HFF-Myc (cell line): ENCODE results near the gene KRTAP5-8.

Experiments
- DNase-seq: peaks from one replicate; pipeline ENCODE4 v3.0.0-alpha.2; 2011; ENCODE audit warnings: low read depth; ENCODE audit errors: extremely low read depth
- H3K4me3 ChIP-seq: replicated peaks from 2 replicates; pipeline ENCODE4 v1.5.1; 2011; ENCODE audit warnings: low read depth, mild to moderate bottlenecking, control low read depth, low read length
- TF ChIP-seq, protein P1 (sequence below): IDR thresholded peaks from 2 replicates; pipeline ENCODE4 v1.5.1; 2012; ENCODE audit warnings: mild to moderate bottlenecking, low read depth, low read length, control low read depth; ENCODE audit errors: missing control alignments

KRTAP5-8 gene

DNA sequence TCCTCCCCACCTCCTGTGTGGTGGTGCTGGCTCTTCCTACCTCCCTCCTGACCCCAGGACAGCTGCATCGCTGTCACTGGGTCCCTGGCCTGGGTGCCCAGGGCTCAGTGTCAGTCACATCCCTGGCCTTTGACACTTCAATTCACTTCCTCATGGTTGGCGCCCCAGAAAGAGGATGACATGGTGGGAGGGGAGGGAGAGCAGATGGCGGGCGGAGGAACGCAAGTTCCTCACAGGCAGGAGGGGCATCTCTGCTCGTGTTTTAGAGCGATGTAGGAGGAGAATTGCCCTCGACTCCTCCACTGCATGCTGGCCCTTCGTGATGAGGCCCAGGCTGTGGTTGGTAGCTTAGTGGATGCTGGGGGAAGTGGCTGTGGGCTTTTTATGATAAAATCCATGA is 45.9 kb upstream of the KRTAP5-8 start:
- no peak overlapping the region for H3K4me3 ChIP-seq
- DNase-seq, result no peak
- TF ChIP-seq, protein P1, sequence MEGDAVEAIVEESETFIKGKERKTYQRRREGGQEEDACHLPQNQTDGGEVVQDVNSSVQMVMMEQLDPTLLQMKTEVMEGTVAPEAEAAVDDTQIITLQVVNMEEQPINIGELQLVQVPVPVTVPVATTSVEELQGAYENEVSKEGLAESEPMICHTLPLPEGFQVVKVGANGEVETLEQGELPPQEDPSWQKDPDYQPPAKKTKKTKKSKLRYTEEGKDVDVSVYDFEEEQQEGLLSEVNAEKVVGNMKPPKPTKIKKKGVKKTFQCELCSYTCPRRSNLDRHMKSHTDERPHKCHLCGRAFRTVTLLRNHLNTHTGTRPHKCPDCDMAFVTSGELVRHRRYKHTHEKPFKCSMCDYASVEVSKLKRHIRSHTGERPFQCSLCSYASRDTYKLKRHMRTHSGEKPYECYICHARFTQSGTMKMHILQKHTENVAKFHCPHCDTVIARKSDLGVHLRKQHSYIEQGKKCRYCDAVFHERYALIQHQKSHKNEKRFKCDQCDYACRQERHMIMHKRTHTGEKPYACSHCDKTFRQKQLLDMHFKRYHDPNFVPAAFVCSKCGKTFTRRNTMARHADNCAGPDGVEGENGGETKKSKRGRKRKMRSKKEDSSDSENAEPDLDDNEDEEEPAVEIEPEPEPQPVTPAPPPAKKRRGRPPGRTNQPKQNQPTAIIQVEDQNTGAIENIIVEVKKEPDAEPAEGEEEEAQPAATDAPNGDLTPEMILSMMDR, result no peak

DNA sequence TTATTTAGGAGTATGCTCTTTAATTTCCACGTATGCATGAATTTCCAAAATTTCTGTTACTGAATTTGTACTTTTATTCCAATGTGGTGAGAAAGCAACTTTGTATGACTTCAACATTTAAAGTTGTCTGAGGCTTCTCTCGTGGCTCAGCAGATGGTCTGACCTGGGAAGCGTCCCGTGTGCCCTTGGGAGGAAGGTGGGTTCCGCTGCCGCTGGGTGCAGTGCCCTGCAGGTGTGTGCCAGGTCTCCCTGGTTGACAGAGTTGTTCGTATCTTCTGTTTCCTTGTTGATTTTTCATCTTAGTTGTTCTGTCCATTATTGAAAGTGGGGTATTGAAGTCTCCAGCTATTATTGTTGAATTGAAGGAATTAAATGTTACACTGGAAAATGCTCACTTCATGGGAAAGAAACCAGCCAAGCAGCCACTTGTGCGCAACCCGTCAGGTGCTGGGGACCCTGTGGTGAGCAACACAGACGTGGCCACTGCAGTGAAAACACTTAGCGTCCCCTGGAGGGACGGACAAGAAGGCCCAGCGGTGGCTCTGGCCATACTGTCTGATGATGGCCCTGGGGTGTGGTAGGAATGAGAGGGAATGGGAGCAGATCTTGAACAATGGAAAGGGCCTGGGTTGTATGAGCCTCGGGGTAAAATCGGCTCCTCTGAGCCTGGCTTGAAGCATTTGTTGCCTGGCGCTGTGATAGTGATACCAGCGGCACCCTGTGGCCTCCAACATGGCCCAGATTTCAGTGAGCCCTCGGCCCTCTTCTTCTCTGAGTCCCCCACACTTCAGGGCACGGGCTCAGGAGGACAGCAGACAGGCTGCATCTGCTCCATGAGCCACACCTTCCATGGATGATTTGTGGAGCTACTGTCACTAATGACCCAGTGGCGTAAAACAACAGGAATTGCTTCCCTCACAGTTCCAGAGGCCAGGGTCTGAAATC is 42.3 kb upstream of the KRTAP5-8 start:
- DNase-seq, result no peak
- TF ChIP-seq, protein P1, result no peak
- H3K4me3 ChIP-seq, result no peak overlapping the region

DNA sequence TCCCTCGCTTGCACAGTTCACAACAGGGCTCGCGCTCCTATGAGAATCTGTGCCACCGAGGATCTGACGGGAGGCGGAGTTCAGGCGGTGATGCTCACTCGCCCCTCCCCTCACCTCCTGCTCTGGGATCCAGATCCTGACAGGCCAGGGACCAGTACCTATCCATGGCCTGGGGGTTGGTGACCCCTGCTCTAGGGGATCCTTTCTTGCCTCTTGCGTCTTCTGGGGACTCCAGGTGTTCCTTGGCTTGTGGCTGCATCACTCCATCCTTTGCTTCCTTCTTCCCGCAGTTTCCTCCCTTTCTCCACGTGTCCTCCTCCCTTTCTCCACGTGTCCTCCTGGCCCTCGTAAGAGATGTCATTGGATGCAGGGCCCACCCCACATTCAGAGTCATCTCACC is 41.4 kb upstream of the KRTAP5-8 start:
- TF ChIP-seq, protein P1, result no peak
- DNase-seq, result no peak

DNA sequence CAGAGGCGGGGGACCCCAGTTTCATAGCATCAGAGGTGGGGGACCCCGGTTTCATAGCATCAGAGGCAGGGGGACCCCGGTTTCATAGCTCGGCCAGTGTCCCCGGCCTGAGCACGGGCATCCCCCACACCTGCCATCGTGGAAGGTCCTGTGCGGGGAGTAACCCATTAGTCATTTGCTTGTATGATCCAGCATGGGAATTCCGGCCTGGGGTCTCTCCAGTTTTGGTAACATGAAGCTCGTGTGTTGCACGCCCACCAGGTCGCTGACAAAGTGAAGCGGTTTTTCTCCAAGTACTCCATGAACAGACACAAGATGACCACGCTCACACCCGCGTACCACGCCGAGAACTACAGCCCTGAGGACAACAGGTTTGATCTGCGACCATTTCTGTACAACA is 39.7 kb upstream of the KRTAP5-8 start:
- no peak overlapping the region for H3K4me3 ChIP-seq
- TF ChIP-seq, protein P1, result no peak
- no peak for DNase-seq

More for the DNA sequence above, 41.4 kb upstream of the KRTAP5-8 start:
- H3K4me3 ChIP-seq, result no peak overlapping the region

DNA sequence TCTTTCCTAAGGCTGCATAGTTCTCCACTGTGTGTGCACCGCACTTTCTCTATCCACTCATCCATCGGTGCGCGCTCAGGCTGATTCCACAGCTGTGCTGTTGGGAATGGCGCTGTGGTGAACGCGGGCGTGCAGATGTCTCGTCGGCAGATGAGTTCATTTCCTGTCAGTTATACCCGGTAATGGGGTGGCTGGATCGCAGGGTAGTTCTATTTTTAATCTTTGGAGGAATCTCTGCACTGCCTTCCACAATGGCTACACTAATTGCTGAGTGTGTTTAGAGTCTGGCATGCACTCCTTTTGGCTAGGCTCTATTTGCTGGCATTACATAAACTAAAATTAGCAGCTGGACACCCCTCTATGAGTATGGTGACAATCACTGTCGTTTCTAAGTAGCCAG is 38.7 kb upstream of the KRTAP5-8 start:
- TF ChIP-seq, protein P1, result no peak
- DNase-seq, result no peak
- no peak overlapping the region for H3K4me3 ChIP-seq

DNA sequence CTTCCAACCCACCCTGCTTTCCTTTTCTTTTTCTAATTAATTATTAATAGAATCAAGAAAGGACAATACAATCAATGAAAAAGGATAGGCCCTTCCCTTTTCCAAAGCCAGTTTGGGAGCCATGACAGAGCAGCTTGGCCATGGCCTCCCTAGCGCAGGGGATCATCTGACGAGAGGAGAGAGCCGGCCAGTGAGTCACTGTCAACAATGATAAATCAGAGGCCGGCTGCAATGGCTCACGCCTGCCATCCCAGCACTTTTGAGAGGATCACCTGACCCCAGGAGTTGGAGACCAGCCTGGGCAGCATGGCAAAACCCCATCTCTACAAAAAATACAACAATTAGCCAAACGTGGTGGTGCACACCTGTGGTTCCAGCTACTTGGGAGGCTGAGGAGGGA is 38.3 kb upstream of the KRTAP5-8 start:
- H3K4me3 ChIP-seq, result no peak overlapping the region
- DNase-seq, result no peak
- TF ChIP-seq, protein P1, result no peak
